HG03342 (cell line): ENCODE results near the gene TUBGCP2.
A peak's percentile ranks its signal among the peaks of the same experiment; 100 is the strongest.

Experiments
- ATAC-seq: cut with Tn5 transposase; IDR thresholded peaks from one replicate; pipeline ENCODE4 v1.9.1; 2021; ENCODE audit warnings: mild to moderate bottlenecking, moderate library complexity; ENCODE audit not compliant: unreplicated experiment

TUBGCP2 gene, protein sequence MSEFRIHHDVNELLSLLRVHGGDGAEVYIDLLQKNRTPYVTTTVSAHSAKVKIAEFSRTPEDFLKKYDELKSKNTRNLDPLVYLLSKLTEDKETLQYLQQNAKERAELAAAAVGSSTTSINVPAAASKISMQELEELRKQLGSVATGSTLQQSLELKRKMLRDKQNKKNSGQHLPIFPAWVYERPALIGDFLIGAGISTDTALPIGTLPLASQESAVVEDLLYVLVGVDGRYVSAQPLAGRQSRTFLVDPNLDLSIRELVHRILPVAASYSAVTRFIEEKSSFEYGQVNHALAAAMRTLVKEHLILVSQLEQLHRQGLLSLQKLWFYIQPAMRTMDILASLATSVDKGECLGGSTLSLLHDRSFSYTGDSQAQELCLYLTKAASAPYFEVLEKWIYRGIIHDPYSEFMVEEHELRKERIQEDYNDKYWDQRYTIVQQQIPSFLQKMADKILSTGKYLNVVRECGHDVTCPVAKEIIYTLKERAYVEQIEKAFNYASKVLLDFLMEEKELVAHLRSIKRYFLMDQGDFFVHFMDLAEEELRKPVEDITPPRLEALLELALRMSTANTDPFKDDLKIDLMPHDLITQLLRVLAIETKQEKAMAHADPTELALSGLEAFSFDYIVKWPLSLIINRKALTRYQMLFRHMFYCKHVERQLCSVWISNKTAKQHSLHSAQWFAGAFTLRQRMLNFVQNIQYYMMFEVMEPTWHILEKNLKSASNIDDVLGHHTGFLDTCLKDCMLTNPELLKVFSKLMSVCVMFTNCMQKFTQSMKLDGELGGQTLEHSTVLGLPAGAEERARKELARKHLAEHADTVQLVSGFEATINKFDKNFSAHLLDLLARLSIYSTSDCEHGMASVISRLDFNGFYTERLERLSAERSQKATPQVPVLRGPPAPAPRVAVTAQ

DNA sequence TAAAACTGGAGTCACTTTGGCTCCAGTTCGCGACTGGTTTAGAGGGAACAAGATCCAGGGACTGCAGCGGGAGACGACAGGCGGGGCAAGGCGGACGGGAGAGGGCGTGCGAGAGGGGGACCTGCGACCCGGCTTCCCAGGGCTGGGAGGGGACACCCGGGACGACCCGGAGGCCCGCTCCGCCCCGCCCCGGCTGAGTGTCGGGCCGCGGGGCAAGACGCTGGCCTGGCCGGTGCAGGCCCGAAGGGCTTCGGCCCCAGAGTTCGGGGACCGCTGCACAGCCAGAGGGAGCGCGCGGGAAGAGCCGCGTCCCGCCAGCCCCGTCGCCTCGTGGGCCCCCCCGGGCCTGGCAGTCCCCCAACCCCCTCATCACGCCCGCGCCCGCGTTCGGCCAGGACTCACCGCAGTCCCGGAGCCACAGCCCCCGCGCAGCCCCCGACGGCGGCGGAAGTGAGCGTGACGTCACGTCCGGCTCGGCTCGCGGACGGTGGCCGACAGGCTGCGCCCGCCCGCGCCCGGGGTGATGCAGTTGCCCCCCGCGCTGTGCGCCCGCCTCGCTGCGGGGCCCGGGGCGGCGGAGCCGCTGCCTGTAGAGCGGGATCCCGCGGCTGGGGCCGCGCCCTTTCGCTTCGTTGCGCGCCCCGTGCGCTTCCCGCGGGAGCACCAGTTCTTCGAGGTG is at the start of gene TUBGCP2, which contains the start of gene ZNF511:
TSS of gene TUBGCP2 (minus strand) at position 452 of the 679 bp plus-strand sequence. CDS start 5,931 bp downstream, outside the sequence.
TSS of gene ZNF511 (plus strand) at position 494 of the 679 bp plus-strand sequence. CDS start at position 524, 30 bp downstream.
- peak; percentile 72 for ATAC-seq

DNA sequence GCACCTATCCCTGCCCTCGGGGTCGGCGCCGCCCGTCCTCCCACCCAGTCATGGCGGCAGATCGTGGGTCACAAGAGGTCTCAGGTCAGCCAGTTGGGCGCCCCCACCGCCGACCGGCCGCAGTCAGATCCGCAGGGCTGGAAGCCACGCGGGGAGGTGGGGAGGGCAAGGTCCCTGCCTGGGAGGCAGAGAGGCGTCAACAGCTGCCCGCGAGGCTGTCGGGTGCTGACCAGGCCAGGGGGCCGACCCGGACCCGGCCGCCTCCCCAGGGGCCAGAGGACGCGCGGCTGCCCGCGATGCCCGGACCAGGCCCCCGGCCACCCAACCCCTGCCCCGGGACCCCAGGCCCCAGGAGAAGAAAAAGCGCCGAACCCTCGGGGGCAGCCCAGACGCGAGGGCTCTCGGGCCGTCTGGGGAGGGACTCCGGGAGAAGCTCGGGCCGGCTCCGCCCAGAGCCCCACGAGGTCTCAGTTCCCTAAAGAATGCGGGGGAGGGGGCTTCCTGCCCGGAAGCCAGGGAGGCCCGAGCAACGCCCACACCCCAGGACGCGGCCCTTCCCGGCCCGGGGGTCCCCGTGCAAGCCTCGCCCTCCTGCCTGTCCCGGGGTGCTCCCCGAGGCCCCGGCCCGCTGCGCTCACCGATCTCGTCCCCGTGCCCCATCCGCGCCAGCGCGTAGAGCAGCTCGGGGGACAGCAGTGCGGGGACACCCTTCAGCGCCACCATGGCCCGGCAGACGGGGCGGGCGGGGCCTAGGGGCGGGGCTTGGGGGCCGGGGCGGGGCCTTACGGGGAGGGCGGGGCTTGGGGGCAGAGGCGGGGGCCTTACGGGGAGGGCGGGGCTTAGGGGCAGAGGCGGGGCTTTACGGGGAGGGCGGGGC is 48.9 kb upstream of the TUBGCP2 start, which contains the start of gene FUOM:
TSS of gene FUOM (minus strand) at position 735 of the 877 bp plus-strand sequence. CDS start at position 723, 12 bp downstream.
- peak; percentile 73 for ATAC-seq

DNA sequence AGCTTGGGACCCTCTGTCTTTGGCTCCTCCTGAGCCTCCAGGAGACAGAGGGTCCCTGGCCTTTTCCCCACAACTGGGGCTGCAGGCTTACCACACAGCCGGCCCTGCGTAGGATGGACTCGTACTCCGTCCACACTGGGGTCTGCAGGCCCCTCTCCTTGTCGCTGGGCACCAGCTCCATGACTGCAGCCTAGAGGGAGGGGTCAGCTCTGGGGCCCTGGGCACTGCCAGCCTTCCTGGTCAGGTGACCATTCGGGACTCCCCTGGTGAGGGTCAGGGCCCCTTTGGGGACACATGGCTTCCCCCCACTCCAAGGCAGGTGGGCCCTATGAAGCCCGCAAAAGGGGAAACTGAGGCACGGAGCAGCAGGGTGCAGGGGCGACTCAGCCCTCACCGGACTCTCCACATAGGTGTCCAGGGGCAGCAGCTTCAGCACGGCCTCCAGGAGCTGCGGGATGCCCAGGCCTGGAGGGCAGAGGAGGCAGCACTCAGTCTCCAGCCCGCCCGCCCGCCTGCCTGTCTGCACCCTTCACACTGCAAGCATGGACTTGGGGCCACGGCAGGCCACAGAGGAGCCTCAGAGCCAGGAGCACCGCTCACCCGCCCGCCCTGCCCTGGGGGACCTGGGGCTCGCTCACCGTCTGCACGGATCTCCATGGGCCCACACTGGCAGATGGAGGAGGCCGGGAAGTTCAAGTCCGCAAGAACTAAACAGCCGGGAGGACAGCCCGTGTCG is 48.0 kb upstream of the TUBGCP2 start:
- no peak for ATAC-seq

DNA sequence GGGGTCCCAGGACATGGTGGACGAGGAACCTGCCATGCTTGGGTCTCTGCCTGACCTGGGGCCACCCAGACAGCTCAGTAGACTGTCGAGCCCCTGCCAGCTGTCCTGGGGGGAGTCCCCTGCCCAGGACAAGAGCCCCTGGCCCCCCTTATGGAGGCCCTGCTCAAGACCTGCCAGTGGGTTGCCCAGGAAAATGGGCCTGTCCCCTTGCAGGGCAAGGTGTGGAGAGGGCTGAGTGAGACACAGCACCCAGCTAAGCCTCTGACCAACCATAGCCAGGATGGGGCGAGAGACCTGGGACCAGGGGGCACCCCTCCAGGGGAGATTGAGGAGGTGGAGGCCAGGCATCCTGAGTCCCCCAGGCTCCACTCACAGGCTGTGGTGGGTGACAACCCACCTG is 47.3 kb upstream of the TUBGCP2 start:
- ATAC-seq, result no peak

DNA sequence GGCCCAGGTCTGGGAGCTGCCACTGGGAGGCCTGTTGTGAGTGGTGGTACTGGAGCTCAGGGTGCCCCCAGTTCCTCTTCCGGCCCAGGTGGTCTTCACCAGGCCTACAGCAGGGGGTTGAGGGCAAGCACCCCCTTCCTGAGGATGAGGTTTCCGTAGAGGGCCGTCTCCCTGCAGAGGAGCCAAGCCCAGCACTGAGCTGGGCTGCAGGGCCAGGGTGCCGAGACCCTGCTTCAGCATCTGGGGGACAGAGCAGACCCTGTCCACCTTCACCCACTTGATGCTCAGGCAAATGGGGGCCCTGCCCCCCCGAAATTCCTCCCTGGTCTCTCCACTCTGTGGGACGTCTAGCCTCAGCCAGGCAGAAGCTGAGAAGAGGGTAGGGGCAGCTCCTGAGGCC is 46.6 kb upstream of the TUBGCP2 start:
- no peak for ATAC-seq

DNA sequence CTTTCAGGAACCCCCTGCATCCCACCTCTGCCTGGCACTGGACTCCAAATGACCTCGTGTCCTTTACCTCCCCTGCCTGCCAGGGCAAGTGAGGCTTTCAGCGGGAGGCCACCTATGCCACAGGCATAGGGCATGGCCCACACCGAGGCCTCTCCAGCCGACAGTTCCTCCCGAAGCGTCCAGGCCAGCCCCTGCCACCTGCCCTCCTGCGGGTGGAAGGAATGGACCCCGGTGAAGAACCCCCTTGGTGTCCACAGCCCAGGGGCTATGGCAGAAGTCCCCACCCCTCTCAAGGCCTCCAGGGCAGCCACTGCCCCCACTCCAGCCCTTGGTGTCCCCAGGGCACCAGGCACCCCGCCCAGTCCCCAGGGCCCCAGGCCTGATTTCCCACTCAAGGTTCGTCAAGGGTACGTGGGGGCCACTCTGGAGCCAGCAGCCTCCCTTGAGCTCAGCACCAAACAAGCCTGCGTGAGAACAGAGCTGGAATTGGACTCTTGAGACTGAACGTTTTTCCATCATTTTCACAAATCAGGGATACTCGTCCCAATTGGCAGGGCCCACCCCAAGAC is 46.1 kb upstream of the TUBGCP2 start:
- ATAC-seq, result no peak

DNA sequence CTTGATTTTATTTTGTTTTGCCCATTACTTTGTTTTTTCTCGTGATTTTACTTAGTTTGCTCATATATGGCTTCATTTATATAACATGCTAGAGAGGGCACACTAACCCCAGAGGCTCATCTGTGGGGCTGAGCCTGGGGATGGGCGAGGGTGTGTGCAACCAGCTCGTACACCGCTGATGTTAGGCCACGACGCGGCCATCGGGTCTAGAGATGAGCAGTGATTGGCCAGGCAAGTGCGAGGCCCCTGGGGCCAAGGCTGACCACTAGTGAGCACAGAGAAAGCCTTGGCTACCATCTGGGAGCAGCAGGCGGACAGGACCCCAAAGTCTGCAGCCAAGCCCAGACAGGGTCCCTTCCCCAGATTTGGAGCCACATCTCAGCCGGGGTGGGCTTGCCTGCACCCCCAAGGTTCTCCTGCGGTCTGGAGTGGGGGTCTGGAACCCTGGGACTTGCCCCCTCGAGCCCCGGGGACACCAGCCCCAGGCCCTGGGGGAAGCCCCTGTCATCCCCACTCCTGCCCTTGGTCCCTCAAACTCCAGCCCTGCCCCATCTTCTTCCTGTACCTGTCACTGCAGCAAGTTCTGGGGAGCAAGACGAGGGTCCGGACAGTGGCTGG is 45.4 kb upstream of the TUBGCP2 start:
- no peak for ATAC-seq

DNA sequence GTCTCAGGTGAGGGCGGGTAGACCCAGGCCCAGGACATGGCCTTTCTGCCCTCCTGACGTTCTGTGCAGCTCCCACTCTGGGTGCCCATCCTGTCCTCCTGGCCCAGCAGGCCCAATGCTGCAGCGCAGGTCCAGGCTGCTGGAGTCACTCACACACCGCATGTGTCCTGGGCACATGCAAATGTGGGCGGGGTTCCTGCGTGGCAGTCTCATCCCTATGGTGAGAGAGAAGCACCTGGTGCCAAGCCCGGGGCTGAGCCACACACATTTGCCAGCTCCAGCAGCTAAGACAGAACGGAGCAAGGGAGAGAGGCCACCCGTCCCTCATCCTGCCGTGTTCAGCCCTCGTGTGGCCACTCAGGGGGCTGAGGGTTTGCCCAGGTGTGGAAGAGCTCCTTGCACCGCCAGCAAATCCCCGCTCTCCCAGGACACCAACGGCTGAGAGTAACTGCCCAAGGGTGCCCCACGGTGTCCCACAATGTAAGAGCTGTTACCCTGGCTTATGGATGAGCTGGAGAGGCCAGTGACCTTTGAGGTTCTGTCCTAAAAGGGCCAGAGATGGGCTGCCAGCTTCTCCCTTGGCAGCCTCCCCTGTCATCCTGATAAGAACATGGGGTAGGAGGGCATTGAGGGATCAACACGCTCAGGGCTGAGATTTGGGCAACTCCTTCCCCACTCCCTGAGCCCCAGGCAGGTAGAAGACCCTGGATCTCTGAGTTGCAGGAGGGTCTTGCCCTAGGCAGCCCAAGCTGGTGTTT is 44.7 kb upstream of the TUBGCP2 start:
- ATAC-seq, result no peak

DNA sequence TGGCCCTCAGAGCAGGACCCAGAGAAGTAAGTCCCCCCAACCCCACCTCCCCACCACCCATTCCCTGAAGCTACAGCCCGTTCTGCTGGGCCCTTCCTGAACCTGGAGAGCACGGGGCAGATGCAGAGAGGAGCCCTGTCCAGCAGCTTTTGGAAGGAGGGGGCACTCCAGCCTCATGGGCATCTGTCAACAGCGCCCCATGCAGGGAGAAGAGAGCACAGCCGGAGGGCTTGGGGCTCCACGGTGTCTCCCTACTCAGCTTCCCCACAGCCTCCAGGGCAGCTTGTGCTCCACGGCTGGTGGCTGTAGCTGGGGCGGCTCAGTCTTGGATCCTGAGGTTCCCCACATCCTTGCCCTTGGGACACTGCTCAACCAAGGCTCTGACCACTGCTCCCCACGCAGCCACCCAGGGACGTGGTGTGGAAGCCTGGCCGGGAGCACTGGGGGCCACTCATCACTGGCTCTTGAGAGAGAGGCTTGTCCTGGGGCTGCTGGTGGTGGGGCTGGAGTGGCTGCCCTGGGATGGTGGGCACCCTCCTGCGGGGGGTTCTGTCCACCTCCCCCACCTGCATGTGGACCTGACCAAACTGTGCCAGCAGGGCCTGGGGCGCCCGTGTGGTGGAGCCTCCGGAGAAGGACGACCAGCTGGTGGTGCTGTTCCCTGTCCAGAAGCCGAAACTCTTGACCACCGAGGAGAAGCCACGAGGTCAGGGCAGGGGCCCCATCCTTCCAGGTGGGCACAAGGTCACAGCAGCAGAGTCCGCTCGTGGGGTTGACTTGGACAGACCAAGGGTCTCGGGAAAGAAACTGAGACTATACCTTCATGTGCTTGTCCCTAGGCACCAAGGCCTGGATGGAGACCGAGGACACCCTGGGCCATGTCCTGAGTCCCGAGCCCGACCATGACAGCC is 43.0 kb upstream of the TUBGCP2 start:
- no peak for ATAC-seq

DNA sequence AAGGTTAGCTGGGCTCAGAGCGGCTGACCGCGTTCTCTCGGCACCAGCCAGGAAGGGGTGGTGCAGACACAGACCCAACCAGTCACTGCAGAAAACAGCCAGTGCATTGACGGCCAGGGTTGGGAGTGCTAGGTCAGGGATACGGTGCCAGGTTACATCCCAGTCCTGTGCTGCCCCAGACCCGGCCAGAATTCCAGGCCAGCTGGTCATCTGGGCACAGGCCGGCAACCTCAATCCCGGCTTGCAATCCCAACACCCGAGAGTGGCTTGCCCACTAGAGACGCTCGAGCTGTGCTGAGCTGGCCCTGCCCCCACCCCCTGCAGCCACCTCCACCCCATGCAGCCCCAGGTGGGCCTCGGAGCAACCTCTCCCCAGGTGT is 42.3 kb upstream of the TUBGCP2 start:
- ATAC-seq, result no peak

DNA sequence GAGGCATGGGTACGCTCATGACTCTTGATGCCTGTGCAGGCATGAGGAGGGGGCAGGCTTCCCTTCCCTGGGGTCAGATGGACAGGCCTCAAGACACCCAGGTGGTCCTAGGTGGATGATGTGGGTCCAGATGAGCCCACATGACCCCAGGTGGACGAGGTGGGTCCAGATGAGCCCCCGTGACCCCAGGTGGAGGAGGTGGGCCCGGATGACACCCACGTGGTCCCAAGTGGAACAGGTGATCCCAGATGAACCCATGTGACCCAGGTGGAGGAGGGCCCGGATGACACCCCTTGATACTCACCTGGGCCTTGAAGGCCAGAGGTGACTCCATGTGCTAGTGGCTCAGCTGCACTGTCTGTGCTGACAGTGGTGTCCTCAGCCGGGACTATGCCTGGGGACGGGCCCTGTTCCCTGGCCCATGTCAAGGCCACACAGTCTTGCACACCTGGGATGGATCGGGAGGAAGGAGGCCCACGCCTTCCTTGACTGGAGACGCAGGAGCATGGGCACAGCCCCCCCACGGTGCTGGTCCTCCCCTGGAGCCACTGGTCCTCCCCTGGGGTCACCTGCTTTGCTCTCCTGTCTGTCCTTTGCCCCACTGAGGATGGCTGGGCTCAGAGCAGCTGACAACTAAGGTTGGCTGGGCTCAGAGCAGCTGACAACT is 41.7 kb upstream of the TUBGCP2 start:
- no peak for ATAC-seq

DNA sequence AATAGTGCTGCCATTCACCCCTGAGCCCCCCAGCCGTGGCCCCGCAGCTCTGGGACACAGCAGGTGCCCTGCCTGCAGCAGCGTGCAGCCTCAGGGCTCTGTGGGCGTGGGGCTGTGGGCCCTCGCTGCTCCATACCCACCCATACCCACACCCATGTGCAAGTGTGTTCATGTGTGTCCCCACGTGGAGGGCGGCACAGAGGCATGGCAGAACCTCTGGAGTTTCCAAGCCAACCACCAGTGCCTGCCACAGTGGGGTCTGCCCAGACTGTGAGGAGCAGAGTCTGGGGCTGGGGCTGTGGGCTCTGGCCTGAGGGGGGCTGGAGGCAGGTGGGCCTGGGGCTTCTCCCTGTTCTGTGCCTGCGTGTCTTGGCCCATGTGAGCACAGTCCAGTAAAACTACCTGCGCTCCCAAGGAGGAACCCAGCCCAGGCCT is 40.9 kb upstream of the TUBGCP2 start:
- no peak for ATAC-seq

DNA sequence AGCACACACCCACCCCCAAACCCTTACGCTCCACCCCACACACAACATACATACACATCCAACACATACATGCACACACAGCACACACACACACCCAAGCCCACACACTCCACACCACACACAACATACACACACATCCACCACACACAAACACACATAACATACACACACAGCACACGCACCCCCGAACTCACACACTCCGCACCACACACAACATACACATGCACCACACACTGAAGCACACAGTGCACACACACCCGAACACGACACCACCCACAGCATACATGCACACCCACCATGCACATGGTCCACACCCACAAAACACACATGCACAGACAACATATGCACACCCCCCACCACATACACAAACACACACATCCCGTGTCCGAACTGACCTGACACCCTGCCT is 40.5 kb upstream of the TUBGCP2 start:
- ATAC-seq, result no peak

DNA sequence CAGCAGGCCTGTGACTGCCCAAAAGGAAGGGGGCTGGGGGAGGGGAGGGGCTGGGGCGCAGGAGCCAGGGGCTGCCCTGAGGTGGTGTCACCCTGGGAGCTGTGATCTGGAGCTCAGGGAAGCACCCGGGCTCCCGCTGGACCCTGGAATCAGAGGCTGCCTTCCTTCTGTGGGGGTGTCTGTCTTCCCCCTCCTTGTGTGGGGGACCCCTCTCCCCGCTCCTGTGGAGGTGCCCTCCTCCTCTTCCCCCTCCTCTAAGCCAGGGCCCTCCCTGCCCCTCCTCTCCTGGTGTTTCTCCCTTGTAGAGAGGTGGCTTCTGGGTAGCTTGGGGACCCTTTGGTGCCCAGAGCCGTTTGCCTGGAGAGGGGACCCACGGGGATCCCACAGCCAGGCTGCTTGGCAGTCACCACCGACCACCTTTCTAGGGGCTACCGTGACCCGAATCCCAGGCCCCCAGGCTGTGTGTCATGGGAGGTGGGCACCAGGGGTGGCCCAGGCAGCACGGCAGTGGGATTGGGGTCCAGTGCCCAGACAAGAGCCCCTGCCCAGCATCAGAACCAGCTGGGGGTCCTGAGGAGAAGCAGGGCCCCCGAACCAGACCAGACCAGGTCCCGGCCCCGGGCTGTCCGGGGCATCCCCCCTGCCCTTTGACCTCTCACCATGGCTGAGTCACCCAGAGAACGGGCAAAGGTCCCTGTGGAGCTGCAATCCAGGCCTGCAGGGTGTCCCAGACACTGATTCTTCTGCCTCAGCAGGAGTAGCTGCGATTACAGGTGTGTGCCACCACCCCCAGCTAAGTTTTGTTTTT is 39.2 kb upstream of the TUBGCP2 start:
- ATAC-seq, result no peak

DNA sequence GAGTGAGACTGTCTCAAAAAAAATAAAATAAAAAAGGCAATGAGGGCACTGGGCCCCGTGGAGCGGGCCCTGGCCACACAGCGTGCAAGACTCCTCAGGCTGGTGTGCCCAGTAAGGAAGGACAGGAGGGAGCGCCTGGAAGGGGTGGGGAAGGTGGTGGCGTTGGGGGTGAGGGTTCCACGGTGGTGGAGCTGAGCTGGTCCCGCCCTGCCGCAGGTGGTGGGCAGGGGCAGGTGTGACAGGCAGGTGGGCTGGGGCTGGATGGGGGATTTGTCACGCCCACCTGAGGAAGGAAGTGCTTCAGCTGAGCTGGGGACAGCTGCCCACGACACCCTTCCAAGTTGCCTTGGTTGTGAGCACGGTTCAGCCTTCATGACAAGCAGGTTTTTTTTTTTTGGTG is 37.7 kb upstream of the TUBGCP2 start:
- no peak for ATAC-seq
